ENCODE data around the gene SLC22A1. TPM values are rescaled to one million over a fixed set of nuclear protein-coding genes. Genes with fewer than 3 reads are reported as not detected.

Gene SLC22A1
- total RNA-seq, 1 experiment from 2014 or later: 1.5 TPM

GRCh38 chr6:160129881-160130615 lies 8.4 kb downstream of the SLC22A1 start:
- no peak for DNase-seq
- Histone ChIP-seq H3K4me1 (peaks cover 1% of the 10 kb centered on the region; the same call in 1 of the 2 replicates), H3K36me3 (ENCODE audit: control insufficient read depth, insufficient read depth, low read length) (no peaks in the 10 kb centered on the region), H3K9me3 (no peaks in the 10 kb centered on the region), H3K27me3 (replicated peaks; ENCODE audit: control insufficient read depth, insufficient read depth, low read length) (no peaks in the 10 kb centered on the region), H3K4me3 (ENCODE audit: low read depth, low read length) (no peak overlapping the region)
- no TSS peak for BruUV-seq (replicated peaks)
- no peaks in the 10 kb centered on the region for H3K4me1 Mint-ChIP-seq (ENCODE audit: low read depth, unreplicated experiment)
- H3K27me3 Mint-ChIP-seq (ENCODE audit: insufficient read depth, unreplicated experiment): no peaks in the 10 kb centered on the region
- H3K9me3 Mint-ChIP-seq (ENCODE audit: unreplicated experiment): no peaks in the 10 kb centered on the region
- CTCF ChIA-PET: no interaction called here
- intact Hi-C loops (cut with micrococcal nuclease; ENCODE audit: unreplicated experiment): no loop called here
- H3K4me3 Mint-ChIP-seq (ENCODE audit: unreplicated experiment): no peak overlapping the region
- H3K36me3 Mint-ChIP-seq (ENCODE audit: insufficient read depth, unreplicated experiment): no peaks in the 10 kb centered on the region
- no peak overlapping the region for H3K27ac Mint-ChIP-seq (ENCODE audit: unreplicated experiment)
- POLR2A ChIA-PET: no interaction called here
- TF ChIP-seq, protein P1, sequence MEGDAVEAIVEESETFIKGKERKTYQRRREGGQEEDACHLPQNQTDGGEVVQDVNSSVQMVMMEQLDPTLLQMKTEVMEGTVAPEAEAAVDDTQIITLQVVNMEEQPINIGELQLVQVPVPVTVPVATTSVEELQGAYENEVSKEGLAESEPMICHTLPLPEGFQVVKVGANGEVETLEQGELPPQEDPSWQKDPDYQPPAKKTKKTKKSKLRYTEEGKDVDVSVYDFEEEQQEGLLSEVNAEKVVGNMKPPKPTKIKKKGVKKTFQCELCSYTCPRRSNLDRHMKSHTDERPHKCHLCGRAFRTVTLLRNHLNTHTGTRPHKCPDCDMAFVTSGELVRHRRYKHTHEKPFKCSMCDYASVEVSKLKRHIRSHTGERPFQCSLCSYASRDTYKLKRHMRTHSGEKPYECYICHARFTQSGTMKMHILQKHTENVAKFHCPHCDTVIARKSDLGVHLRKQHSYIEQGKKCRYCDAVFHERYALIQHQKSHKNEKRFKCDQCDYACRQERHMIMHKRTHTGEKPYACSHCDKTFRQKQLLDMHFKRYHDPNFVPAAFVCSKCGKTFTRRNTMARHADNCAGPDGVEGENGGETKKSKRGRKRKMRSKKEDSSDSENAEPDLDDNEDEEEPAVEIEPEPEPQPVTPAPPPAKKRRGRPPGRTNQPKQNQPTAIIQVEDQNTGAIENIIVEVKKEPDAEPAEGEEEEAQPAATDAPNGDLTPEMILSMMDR (IDR thresholded peaks at IDR 0.05; ENCODE audit: insufficient read depth in 1 of 2, low read depth in 1 of 2, low read length in 1 of 2, severe bottlenecking in 1 of 2, unreplicated experiment in 1 of 2): no peak

DNA sequence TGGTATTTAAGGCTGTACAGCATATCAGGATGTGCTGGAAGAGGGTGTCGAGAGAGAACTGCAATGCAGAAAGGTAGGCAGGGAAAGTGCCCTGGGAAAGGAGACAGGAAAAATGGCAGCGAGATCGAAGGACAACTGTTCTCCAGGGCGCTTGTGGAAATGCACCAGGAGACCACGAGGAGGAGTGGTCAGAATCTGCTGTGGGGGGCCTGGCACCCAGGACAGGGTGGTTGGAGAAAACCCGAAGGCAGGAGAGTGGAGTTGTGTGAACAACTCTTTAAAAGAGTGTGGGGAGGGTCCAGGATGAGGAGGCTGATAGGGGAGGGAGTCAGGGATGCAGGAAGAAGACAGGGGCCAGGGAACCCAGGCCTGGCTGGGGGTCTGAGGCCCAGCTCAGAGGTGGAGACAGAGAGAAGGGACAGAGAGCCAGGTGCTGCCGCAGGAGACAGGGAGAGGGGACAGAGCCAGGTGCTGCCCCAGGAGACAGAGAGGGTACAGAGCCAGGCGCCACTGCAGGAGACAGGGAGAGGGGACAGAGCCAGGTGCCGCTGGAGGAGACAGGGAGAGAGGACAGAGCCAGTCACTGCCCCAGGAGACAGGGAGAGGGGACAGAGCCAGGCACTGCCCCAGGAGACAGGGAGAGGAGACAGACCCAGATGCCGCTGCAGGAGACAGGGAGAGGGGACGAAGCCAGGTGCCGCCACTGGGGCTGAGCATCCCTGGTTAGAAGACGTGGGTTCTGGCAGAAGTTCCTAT lies 9.3 kb downstream of the SLC22A1 start:
- H3K4me1 Mint-ChIP-seq (ENCODE audit: low read depth, unreplicated experiment): no peaks in the 10 kb centered on the region
- no peaks in the 10 kb centered on the region for H3K9me3 Mint-ChIP-seq (ENCODE audit: unreplicated experiment)
- Histone ChIP-seq H3K4me3 (ENCODE audit: low read depth, low read length) (no peak overlapping the region), H3K4me1 (peaks cover 6% of the 10 kb centered on the region; the same call in 1 of the 2 replicates), H3K36me3 (ENCODE audit: control insufficient read depth, insufficient read depth, low read length) (no peaks in the 10 kb centered on the region), H3K27me3 (replicated peaks; ENCODE audit: control insufficient read depth, insufficient read depth, low read length) (no peaks in the 10 kb centered on the region), H3K9me3 (no peaks in the 10 kb centered on the region)
- DNase-seq: no peak
- CTCF ChIA-PET: no interaction called here
- intact Hi-C loops (cut with micrococcal nuclease; ENCODE audit: unreplicated experiment): no loop called here
- H3K36me3 Mint-ChIP-seq (ENCODE audit: insufficient read depth, unreplicated experiment): no peaks in the 10 kb centered on the region
- BruUV-seq (replicated peaks): no TSS peak
- no peak overlapping the region for H3K27ac Mint-ChIP-seq (ENCODE audit: unreplicated experiment)
- H3K27me3 Mint-ChIP-seq (ENCODE audit: insufficient read depth, unreplicated experiment): no peaks in the 10 kb centered on the region
- TF ChIP-seq, protein P1 (IDR thresholded peaks at IDR 0.05; ENCODE audit: insufficient read depth in 1 of 2, low read depth in 1 of 2, low read length in 1 of 2, severe bottlenecking in 1 of 2, unreplicated experiment in 1 of 2): no peak
- POLR2A ChIA-PET: no interaction called here
- H3K4me3 Mint-ChIP-seq (ENCODE audit: unreplicated experiment): no peak overlapping the region

DNA sequence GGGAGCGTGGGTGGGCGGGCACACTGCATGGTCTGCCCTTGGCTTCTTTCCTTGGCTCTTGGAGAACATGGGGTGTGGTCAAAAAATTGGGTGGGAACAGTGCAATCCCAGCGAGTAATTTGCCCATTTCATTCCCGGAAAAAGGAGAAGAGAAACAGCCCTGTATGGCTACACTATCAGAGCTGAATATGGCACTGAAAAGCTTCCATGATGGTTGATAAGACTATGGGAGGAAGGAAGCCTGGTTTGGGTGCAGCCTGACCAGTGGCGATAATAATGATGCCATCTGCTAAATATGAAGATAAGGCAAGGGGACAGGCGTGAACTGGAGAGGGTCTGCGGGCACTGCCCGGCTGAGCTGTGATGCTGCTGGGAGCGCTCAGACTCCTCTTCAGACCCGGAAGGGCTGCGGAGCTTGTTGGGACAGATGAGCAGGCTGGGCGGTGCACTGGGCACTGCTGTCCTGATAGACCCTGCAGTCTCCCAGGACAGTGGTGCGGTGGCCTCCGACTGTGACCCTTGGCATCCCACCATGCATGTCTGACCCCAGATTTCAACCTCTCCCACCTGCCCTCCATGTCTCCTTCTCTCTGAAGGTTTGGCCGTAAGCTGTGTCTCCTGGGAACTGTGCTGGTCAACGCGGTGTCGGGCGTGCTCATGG lies 10.2 kb downstream of the SLC22A1 start:
- Mint-ChIP-seq H3K36me3 (ENCODE audit: insufficient read depth, unreplicated experiment) (no peaks in the 10 kb centered on the region), H3K27ac (ENCODE audit: unreplicated experiment) (no peak overlapping the region), H3K27me3 (ENCODE audit: insufficient read depth, unreplicated experiment) (no peaks in the 10 kb centered on the region), H3K4me1 (ENCODE audit: low read depth, unreplicated experiment) (no peaks in the 10 kb centered on the region), H3K4me3 (ENCODE audit: unreplicated experiment) (no peak overlapping the region), H3K9me3 (ENCODE audit: unreplicated experiment) (no peaks in the 10 kb centered on the region)
- H3K36me3 ChIP-seq (ENCODE audit: control insufficient read depth, insufficient read depth, low read length): no peaks in the 10 kb centered on the region
- no peaks in the 10 kb centered on the region for H3K9me3 ChIP-seq
- intact Hi-C loops (cut with micrococcal nuclease; ENCODE audit: unreplicated experiment): no loop called here
- no TSS peak for BruUV-seq (replicated peaks)
- H3K27me3 ChIP-seq (replicated peaks; ENCODE audit: control insufficient read depth, insufficient read depth, low read length): no peaks in the 10 kb centered on the region
- no peak for DNase-seq
- H3K4me3 ChIP-seq (ENCODE audit: low read depth, low read length): no peak overlapping the region
- POLR2A ChIA-PET: no interaction called here
- TF ChIP-seq, protein P1 (IDR thresholded peaks at IDR 0.05; ENCODE audit: insufficient read depth in 1 of 2, low read depth in 1 of 2, low read length in 1 of 2, severe bottlenecking in 1 of 2, unreplicated experiment in 1 of 2): no peak
- CTCF ChIA-PET: no interaction called here
- peaks cover 6% of the 10 kb centered on the region; the same call in 1 of the 2 replicates for H3K4me1 ChIP-seq
